GM12878 (cell line): Measurements from ENCODE around the gene SPN. TPM values are rescaled to one million over a fixed set of nuclear protein-coding genes. Genes with fewer than 3 reads are reported as not detected.
A peak's percentile ranks its signal among the peaks of the same experiment; 100 is the strongest.
"Not testable (repeated sequence)": the region's sequence is repeated elsewhere in the genome, so short reads cannot be mapped to it uniquely, and the experiment has no call there.

Source experiments
- ATAC-seq: fragments of 200-7000 bp; cut with Tn5 transposase; 3 replicates; pipeline ENCODE4 v1.9.1; 2020; ENCODE audit warnings: mild to moderate bottlenecking, moderate library complexity
- BruUV-seq: library from RNA; stranded (reverse); fragments of 400-500 nt; replicated peaks from 2 replicates; lab custom pipeline; 2021; lab: Mats Ljungman, UMichigan
- CTCF ChIA-PET: fragments of 300-600 bp; sonication (Branson Sonifier 250); formaldehyde crosslinking; extraction: SDS; loops from one replicate; lab custom pipeline; 2021; ENCODE audit warnings: inconsistent platforms; lab: Yijun Ruan, JAX
- POLR2A ChIA-PET: fragments of 350-600 bp; formaldehyde crosslinking; extraction: SDS; loops from one replicate; lab custom pipeline; 2021; ENCODE audit warnings: inconsistent platforms; lab: Charles Lee
- RAD21 ChIA-PET: fragments of 300-600 bp; sonication (Branson Sonifier 250); formaldehyde crosslinking; loops from one replicate; lab custom pipeline; 2023; ENCODE audit warnings: antibody characterized with exemption; ENCODE audit not compliant: unreplicated experiment; lab: Charles Lee
- SMC1A ChIA-PET: fragments of 300-600 bp; sonication (Branson Sonifier 250); formaldehyde crosslinking; loops from one replicate; lab custom pipeline; 2023; ENCODE audit not compliant: unreplicated experiment, uncharacterized antibody; lab: Charles Lee
- DNase-seq: peaks from one replicate; pipeline ENCODE4 v3.0.0-alpha.2; 2011; ENCODE audit warnings: low read depth, low spot score
- FAIRE-seq: peaks from 3 replicates; lab custom pipeline; 2011; peaks lifted over from hg19 to GRCh38; lab: Jason Lieb, UNC
- H2AFZ ChIP-seq: 2 replicates; pipeline ENCODE4 v1.6.0; 2011; ENCODE audit warnings: low read depth, low read length, control low read depth; ENCODE audit not compliant: control insufficient read depth
- H3K27ac ChIP-seq: 2 replicates; pipeline ENCODE4 v1.5.1; 2011; ENCODE audit warnings: control low read depth; ENCODE audit not compliant: control insufficient read depth, insufficient read depth
- H3K27me3 ChIP-seq, 2 experiments: replicated peaks in 1 of 2; 2 replicates each; pipeline versions ENCODE4 v1.6.0 to v1.6.1; 2011; ENCODE audit warnings: low read length in 1 of 2; ENCODE audit not compliant: control insufficient read depth in 2 of 2, insufficient read depth in 2 of 2
- H3K36me3 ChIP-seq, 2 experiments: 2 replicates each; pipeline ENCODE4 v1.5.1; 2011; ENCODE audit warnings: low read length in 1 of 2; ENCODE audit not compliant: control insufficient read depth in 2 of 2, insufficient read depth in 2 of 2
- H3K4me1 ChIP-seq: 2 replicates; pipeline ENCODE4 v1.6.1; 2011; ENCODE audit warnings: mild to moderate bottlenecking, low read length, moderate library complexity, mixed read lengths; ENCODE audit not compliant: control insufficient read depth, insufficient read depth
- H3K4me2 ChIP-seq: 2 replicates; pipeline ENCODE4 v1.6.0; 2011; ENCODE audit warnings: control low read depth; ENCODE audit not compliant: control insufficient read depth, insufficient read depth
- H3K4me3 ChIP-seq: fragments of 200-600 bp; sonication (generic); 2 replicates; pipeline ENCODE4 v1.5.1; 2016
- H3K79me2 ChIP-seq: 2 replicates; pipeline ENCODE4 v1.6.0; 2011; ENCODE audit warnings: low read length; ENCODE audit not compliant: control insufficient read depth, insufficient read depth
- H3K9ac ChIP-seq: 2 replicates; pipeline ENCODE4 v1.8.0; 2011; ENCODE audit warnings: low read length, control low read depth, mixed read lengths; ENCODE audit not compliant: control insufficient read depth, insufficient read depth
- H3K9me3 ChIP-seq: replicated peaks from 3 replicates; pipeline ENCODE4 v1.5.1; 2011; ENCODE audit warnings: mild to moderate bottlenecking, low read length; ENCODE audit not compliant: control insufficient read depth, insufficient read depth
- H4K20me1 ChIP-seq: 2 replicates; pipeline ENCODE4 v1.6.0; 2011; ENCODE audit not compliant: control insufficient read depth, insufficient read depth
- RUNX3 ChIP-seq: IDR thresholded peaks from 2 replicates; pipeline ENCODE4 v1.6.1; 2012; ENCODE audit warnings: low read length, inconsistent platforms
- WGBS: methylation state at CpG from one replicate; pipeline ENCODE4 v1.1.6; 2016; ENCODE audit warnings: low lambda C conversion rate; ENCODE audit not compliant: insufficient replicate concordance, insufficient coverage; ENCODE audit errors: missing lambda C conversion rate; 5-methylcytosine and 5-hydroxymethylcytosine counted together
- in situ Hi-C: fragments of 300-500 bp; cut with MboI; formaldehyde crosslinking; loops from 9 replicates; pipeline ENCODE4 v1.14.3; 2018; ENCODE audit warnings: mixed read lengths
- intact Hi-C: fragments of 100-400 bp; cut with micrococcal nuclease; formaldehyde crosslinking; loops from one replicate; pipeline ENCODE4 v1.14.2; 2022; ENCODE audit not compliant: unreplicated experiment
- polyA plus RNA-seq, 11 experiments: library from polyadenylated mRNA; depleted of rRNA in 4 of 11; unstranded in 6 of 11; stranded (reverse) in 5 of 11; fragments of >200 nt; fragmentation: Nextera tagmentation in 4 of 11; fragmentation: Illumina TruSeq in 1 of 11; extraction: Ambion mirVana in 4 of 11; extraction: Trizol in 1 of 11; gene quantifications; 1 replicate in 1 of 11; 2 replicates in 10 of 11; pipeline versions ENCODE4 v1.2.1 to v1.2.3, GENCODE V29; 2011 to 2016; ENCODE audit warnings: inconsistent platforms in 2 of 11, missing spikeins in 2 of 11, low read depth in 1 of 11
- total RNA-seq, 4 experiments: library from RNA; depleted of rRNA in 3 of 4; stranded (reverse); fragments of >200 nt in 3 of 4; fragmentation: Illumina TruSeq in 1 of 4; extraction: Trizol in 1 of 4; gene quantifications; 2 replicates each; pipeline versions ENCODE4 v1.2.1 to v1.2.3, GENCODE V29; 2013 to 2021

SPN gene
- total and polyA plus RNA-seq, 10 of the 15 experiments (the other 5 are each of a cell fraction or from before 2014, with no cell fraction given): 16.2 to 173 (median 92.7) TPM

DNA sequence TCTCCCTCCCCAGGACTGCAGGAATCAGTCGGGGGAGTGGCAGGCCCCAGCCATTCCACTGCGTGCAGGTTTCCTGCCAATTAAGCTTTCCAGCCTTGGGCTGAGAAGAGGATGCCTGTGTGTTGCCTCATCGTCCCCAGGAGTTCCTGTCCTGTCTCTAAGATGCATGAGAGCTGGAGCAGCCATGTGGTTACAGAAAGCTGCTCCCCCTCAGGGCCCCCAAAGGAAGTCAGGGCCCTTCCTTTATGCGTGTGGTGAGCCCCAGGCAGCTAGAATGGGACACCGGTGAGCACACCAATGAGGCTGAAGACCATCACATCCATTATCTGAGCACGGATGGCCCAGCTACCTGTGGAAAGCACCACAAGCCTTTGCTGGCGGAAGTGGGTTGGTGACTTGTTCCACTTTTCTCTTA is 35.4 kb upstream of the SPN start:
- H3K4me3 ChIP-seq, H3K9me3 ChIP-seq, in situ Hi-C loops, H2AFZ ChIP-seq, H3K27me3 ChIP-seq, H3K79me2 ChIP-seq, H3K36me3 ChIP-seq, FAIRE-seq, CTCF ChIA-PET, H3K9ac ChIP-seq, SMC1A ChIA-PET, BruUV-seq, DNase-seq, POLR2A ChIA-PET: not testable (repeated sequence)
- Histone ChIP-seq H3K27ac (peak overlapping the region; percentile 53; the same call in 1 of the 2 replicates), H3K4me2 (0 out of 2 replicates have a peak overlapping the region, but pooled peaks have one; percentile 17), H3K4me1 (peaks cover 10% of the 10 kb centered on the region)
- WGBS: 4% methylated on average over 4 of the region's 7 CpGs
- RAD21 ChIA-PET: interaction anchor here (0.7 kb wide), 1 partner anchor 35 kb away, joined by 3 read pairs; the partner anchor contains the start of gene SPN
- peak; percentile 80 for ATAC-seq
- TF ChIP-seq RUNX3: peak; percentile 29; the same call in 1 of the 2 replicates
- TF ChIP-seq, all 136 proteins: peak for 1; not testable (repeated sequence) for 135
- H4K20me1 ChIP-seq, intact Hi-C loops: not testable (repeated sequence)

DNA sequence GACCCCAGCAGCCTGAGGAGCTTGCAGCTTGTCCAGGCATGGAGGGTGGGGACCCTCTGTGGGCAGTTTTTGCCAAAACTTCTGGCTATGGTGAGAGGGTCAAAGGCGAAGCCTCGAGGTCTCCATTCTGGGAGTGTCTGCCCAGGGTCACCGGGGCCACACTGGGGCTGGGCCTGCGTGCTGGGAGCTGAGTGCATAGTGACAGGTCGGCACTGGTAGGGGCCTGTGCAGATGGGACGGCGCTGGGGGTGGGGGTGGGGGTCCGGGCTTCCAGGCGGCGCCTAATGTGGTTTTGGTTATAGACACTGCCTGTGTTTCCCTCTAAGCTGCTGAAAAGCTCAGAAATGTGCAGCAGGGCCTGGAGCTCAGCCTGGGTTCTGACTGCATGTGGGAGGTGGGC is 34.3 kb upstream of the SPN start:
- RAD21 ChIA-PET, DNase-seq, POLR2A ChIA-PET, H3K9me3 ChIP-seq, intact Hi-C loops, H3K36me3 ChIP-seq, H4K20me1 ChIP-seq, H2AFZ ChIP-seq, CTCF ChIA-PET, H3K4me2 ChIP-seq, H3K27ac ChIP-seq, ATAC-seq, FAIRE-seq, SMC1A ChIA-PET, H3K9ac ChIP-seq, H3K4me3 ChIP-seq, H3K27me3 ChIP-seq, BruUV-seq, in situ Hi-C loops, H3K79me2 ChIP-seq: not testable (repeated sequence)
- H3K4me1 ChIP-seq: peaks cover 10% of the 10 kb centered on the region
- no CpG with 5 or more reads among the region's 10 CpGs for WGBS

DNA sequence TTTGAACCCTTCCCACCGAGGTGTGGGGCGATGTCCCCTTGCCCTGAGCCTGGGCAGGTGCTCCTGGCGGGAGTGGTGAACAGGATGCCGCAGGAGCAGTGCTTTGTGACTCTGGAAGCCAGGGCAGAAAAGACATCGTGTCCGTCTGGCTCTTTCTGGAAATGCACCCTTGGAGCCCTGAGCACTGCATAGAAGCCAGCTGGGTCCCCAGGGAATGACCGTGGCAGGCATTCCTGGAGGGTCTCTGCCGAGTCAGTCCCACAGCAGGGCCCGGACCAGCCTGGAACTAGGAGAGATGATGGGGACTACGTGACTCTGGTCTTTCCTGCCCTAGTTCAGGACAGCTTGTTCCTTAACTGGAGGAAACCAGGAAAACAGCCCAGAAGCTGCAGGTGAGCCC is 33.7 kb upstream of the SPN start:
- DNase-seq, H3K4me2 ChIP-seq, ATAC-seq, intact Hi-C loops, H3K9me3 ChIP-seq, H3K36me3 ChIP-seq, H3K27ac ChIP-seq, H3K4me3 ChIP-seq, H4K20me1 ChIP-seq, H3K79me2 ChIP-seq, CTCF ChIA-PET, RAD21 ChIA-PET, FAIRE-seq, H3K27me3 ChIP-seq, H2AFZ ChIP-seq, in situ Hi-C loops, H3K9ac ChIP-seq, SMC1A ChIA-PET, BruUV-seq, POLR2A ChIA-PET: not testable (repeated sequence)
- H3K4me1 ChIP-seq: peaks cover 10% of the 10 kb centered on the region
- 78% methylated on average over 10 of the region's 10 CpGs for WGBS

DNA sequence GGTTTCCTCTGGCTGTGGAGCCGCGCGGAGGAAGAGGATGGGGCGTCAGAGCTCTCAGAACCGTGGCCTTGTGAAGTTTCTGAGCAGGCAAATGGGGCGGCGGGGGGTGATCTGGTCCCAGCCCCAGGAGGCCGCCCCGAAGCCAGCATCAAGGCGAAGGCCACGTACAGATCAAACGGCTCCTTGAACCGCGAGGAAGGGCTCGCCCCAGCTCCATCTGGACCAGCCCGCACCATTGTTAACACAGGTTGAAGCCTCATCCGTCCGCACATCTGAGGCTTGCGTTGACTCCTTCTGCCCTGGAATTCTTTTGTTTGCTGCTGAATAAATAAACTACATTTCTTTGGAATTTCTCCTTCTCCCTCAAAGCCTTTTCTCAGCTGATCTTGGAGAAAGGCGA is 31.4 kb upstream of the SPN start:
- H3K36me3 ChIP-seq, FAIRE-seq, BruUV-seq, H3K4me2 ChIP-seq, H4K20me1 ChIP-seq, intact Hi-C loops, H3K79me2 ChIP-seq, SMC1A ChIA-PET, H3K27ac ChIP-seq, H3K9ac ChIP-seq, H3K4me3 ChIP-seq, DNase-seq, H3K27me3 ChIP-seq, CTCF ChIA-PET, ATAC-seq, RAD21 ChIA-PET, H3K9me3 ChIP-seq, H2AFZ ChIP-seq, in situ Hi-C loops: not testable (repeated sequence)
- POLR2A ChIA-PET: interaction anchor here (0.6 to 0.7 kb wide), 2 partner anchors 159 to 248 kb away, joined by 3 to 5 read pairs; partner anchors contain the start of gene KIF22
- 73% methylated on average over 16 of the region's 20 CpGs for WGBS
- peaks cover 10% of the 10 kb centered on the region for H3K4me1 ChIP-seq
